Astrocyte (in vitro differentiated cells and primary cell): Measurements from ENCODE around the gene ANKRD28.

ENCODE experiments used
- CTCF ChIP-seq: IDR thresholded peaks from 2 replicates; pipeline ENCODE4 v1.5.1; 2011; ENCODE audit warnings: low read depth, mild to moderate bottlenecking, inconsistent platforms, low read length, moderate library complexity; ENCODE audit not compliant: insufficient read depth
- EZH2 ChIP-seq: IDR thresholded peaks from 2 replicates; pipeline ENCODE4 v1.6.1; 2012; ENCODE audit warnings: mild to moderate bottlenecking, low read length, inconsistent platforms; ENCODE audit not compliant: insufficient read depth

GRCh38 chr3:15766406-15766805, 31.4 kb downstream of the ANKRD28 start:
- TF ChIP-seq CTCF (no peak), EZH2 (no peak)
